Astrocyte (in vitro differentiated cells and primary cell): ENCODE results near the gene POU3F3. TPM values are rescaled to one million over a fixed set of nuclear protein-coding genes. Genes with fewer than 3 reads are reported as not detected.
A peak's percentile ranks its signal among the peaks of the same experiment; 100 is the strongest.

Experiments
- DNase-seq: peaks from one replicate; pipeline ENCODE4 v3.0.0-alpha.2; 2010; ENCODE audit warnings: low read depth
- FAIRE-seq: peaks from 2 replicates; lab custom pipeline; 2011; peaks lifted over from hg19 to GRCh38; lab: Jason Lieb, UNC
- H2AFZ ChIP-seq: 2 replicates; pipeline ENCODE4 v1.6.0; 2012; ENCODE audit warnings: low read depth, low read length, inconsistent platforms
- H3K27ac ChIP-seq: 2 replicates; pipeline ENCODE4 v1.5.1; 2011; ENCODE audit warnings: low read depth, low read length, inconsistent platforms
- H3K27me3 ChIP-seq: 2 replicates; pipeline ENCODE4 v1.6.0; 2011; ENCODE audit warnings: low read length, inconsistent platforms; ENCODE audit not compliant: insufficient read depth
- H3K36me3 ChIP-seq: 2 replicates; pipeline ENCODE4 v1.5.1; 2011; ENCODE audit warnings: low read length, inconsistent platforms; ENCODE audit not compliant: insufficient read depth
- H3K4me1 ChIP-seq: 2 replicates; pipeline ENCODE4 v1.5.1; 2011; ENCODE audit warnings: low read length, inconsistent platforms; ENCODE audit not compliant: insufficient read depth
- H3K4me2 ChIP-seq: 2 replicates; pipeline ENCODE4 v1.6.0; 2012; ENCODE audit warnings: low read length, inconsistent platforms
- H3K4me3 ChIP-seq: 2 replicates; pipeline ENCODE4 v1.5.1; 2011; ENCODE audit warnings: low read depth, mild to moderate bottlenecking, low read length, inconsistent platforms; ENCODE audit not compliant: insufficient read depth
- H3K79me2 ChIP-seq: 2 replicates; pipeline ENCODE4 v1.6.0; 2012; ENCODE audit warnings: mild to moderate bottlenecking, low read length, inconsistent platforms; ENCODE audit not compliant: insufficient read depth
- H3K9ac ChIP-seq: 2 replicates; pipeline ENCODE4 v1.6.0; 2012; ENCODE audit warnings: mild to moderate bottlenecking, low read length, inconsistent platforms
- H3K9me3 ChIP-seq: 2 replicates; pipeline ENCODE4 v1.5.1; 2012; ENCODE audit warnings: low read depth, mild to moderate bottlenecking, low read length, inconsistent platforms; ENCODE audit not compliant: insufficient read depth
- H4K20me1 ChIP-seq: 2 replicates; pipeline ENCODE4 v1.6.0; 2012; ENCODE audit warnings: low read length, inconsistent platforms; ENCODE audit not compliant: insufficient read depth
- H3K27ac Mint-ChIP-seq: one replicate; pipeline ENCODE4 v1.8.0; 2021; ENCODE audit warnings: mild to moderate bottlenecking, mixed read lengths; ENCODE audit not compliant: unreplicated experiment
- H3K27me3 Mint-ChIP-seq: one replicate; pipeline ENCODE4 v1.8.0; 2021; ENCODE audit warnings: low read depth, mixed read lengths; ENCODE audit not compliant: unreplicated experiment
- H3K36me3 Mint-ChIP-seq: one replicate; pipeline ENCODE4 v1.8.0; 2021; ENCODE audit warnings: low read depth, mixed read lengths; ENCODE audit not compliant: unreplicated experiment
- H3K4me1 Mint-ChIP-seq: one replicate; pipeline ENCODE4 v1.8.0; 2021; ENCODE audit warnings: low read depth, mixed read lengths; ENCODE audit not compliant: unreplicated experiment
- H3K4me3 Mint-ChIP-seq: one replicate; pipeline ENCODE4 v1.8.0; 2021; ENCODE audit warnings: mild to moderate bottlenecking, moderate library complexity, mixed read lengths; ENCODE audit not compliant: unreplicated experiment
- H3K9me3 Mint-ChIP-seq: one replicate; pipeline ENCODE4 v1.8.0; 2021; ENCODE audit warnings: mild to moderate bottlenecking, mixed read lengths; ENCODE audit not compliant: unreplicated experiment
- CTCF ChIP-seq: IDR thresholded peaks from 2 replicates; pipeline ENCODE4 v1.5.1; 2011; ENCODE audit warnings: low read depth, mild to moderate bottlenecking, inconsistent platforms, low read length, moderate library complexity; ENCODE audit not compliant: insufficient read depth
- EZH2 ChIP-seq: IDR thresholded peaks from 2 replicates; pipeline ENCODE4 v1.6.1; 2012; ENCODE audit warnings: mild to moderate bottlenecking, low read length, inconsistent platforms; ENCODE audit not compliant: insufficient read depth
- total RNA-seq: library from RNA; stranded (reverse); gene quantifications from 2 replicates; pipeline ENCODE4 v1.2.1, GENCODE V29; 2021

Gene POU3F3
- total RNA-seq, 1 donor from 2014 or later = 0.09 TPM

- Mint-ChIP-seq H3K36me3 (peaks cover 5% of the 10 kb centered on the region), H3K4me1 (peaks cover 7% of the 10 kb centered on the region), H3K9me3 (peaks cover 27% of the 10 kb centered on the region), H3K27ac (no peak overlapping the region), H3K27me3 (peaks cover 87% of the 10 kb centered on the region), H3K4me3 (peak overlapping the region; percentile 37)
- Histone ChIP-seq H4K20me1 (peaks cover 6% of the 10 kb centered on the region), H3K9me3 (no peaks in the 10 kb centered on the region), H3K9ac (peak overlapping the region; percentile 74), H3K4me3 (peak overlapping the region; percentile 58), H2AFZ (peak overlapping the region; percentile 70), H3K4me2 (peak overlapping the region; percentile 90), H3K27ac (peak overlapping the region; percentile 67), H3K36me3 (no peaks in the 10 kb centered on the region), H3K27me3 (peaks cover 33% of the 10 kb centered on the region), H3K79me2 (peaks cover 93% of the 10 kb centered on the region), H3K4me1 (peaks cover 17% of the 10 kb centered on the region)
- FAIRE-seq = no peak
- no peak for DNase-seq
- TF ChIP-seq CTCF (no peak), EZH2 (no peak)
Observed at GRCh38 chr2:104861351-104862057, 7.6 kb downstream of the POU3F3 start.

GRCh38 chr2:104862058-104862941 is 8.4 kb downstream of the POU3F3 start:
- H3K27ac Mint-ChIP-seq = peak overlapping the region; percentile 96
- peaks cover 6% of the 10 kb centered on the region for H3K4me1 Mint-ChIP-seq
- H3K27me3 Mint-ChIP-seq = peaks cover 89% of the 10 kb centered on the region
- H3K36me3 ChIP-seq = no peaks in the 10 kb centered on the region
- peak; percentile 70 for DNase-seq
- peaks cover 90% of the 10 kb centered on the region for H3K79me2 ChIP-seq
- peak overlapping the region; percentile 90 for H3K4me2 ChIP-seq
- peaks cover 26% of the 10 kb centered on the region for H3K9me3 Mint-ChIP-seq
- peak overlapping the region; percentile 82 for H3K4me3 Mint-ChIP-seq
- H3K4me3 ChIP-seq = peak overlapping the region; percentile 58
- FAIRE-seq = no peak
- H3K27ac ChIP-seq = peak overlapping the region; percentile 67
- H3K27me3 ChIP-seq = peaks cover 35% of the 10 kb centered on the region
- H2AFZ ChIP-seq = peak overlapping the region; percentile 70
- TF ChIP-seq EZH2 = peak; percentile 80
- TF ChIP-seq CTCF = no peak
- H4K20me1 ChIP-seq = peaks cover 4% of the 10 kb centered on the region
- peaks cover 17% of the 10 kb centered on the region for H3K4me1 ChIP-seq
- H3K36me3 Mint-ChIP-seq = peaks cover 5% of the 10 kb centered on the region
- no peaks in the 10 kb centered on the region for H3K9me3 ChIP-seq
- H3K9ac ChIP-seq = peak overlapping the region; percentile 74
